Measurements from ENCODE around the gene HAAO.
A peak's percentile ranks its signal among the peaks of the same experiment; 100 is the strongest.

Gene HAAO

DNA sequence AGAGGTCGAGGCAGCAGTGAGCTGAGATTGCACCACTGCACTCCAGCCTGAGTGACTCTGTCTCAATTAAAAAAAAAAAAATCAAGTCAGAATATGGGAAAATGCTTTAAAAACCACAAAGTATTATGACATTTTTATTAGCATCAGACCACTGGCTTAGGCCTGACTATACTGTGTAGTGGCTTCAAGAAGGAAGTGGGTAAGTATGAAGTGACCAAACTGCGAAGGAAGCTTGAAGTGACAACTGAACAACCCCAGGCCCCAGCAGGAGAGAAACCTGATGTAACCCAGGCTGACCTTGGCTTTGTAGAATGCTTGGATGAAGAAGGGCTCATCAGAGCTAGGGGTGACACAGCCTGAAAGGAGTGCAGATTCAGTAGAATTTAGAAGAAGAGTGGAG is 21.4 kb upstream of the HAAO start:
- H3K4me3 ChIP-seq (ENCODE audit: low read depth, low read length): no peak overlapping the region
- DNase-seq (ENCODE audit: low read depth): no peak
- TF ChIP-seq, protein P1, sequence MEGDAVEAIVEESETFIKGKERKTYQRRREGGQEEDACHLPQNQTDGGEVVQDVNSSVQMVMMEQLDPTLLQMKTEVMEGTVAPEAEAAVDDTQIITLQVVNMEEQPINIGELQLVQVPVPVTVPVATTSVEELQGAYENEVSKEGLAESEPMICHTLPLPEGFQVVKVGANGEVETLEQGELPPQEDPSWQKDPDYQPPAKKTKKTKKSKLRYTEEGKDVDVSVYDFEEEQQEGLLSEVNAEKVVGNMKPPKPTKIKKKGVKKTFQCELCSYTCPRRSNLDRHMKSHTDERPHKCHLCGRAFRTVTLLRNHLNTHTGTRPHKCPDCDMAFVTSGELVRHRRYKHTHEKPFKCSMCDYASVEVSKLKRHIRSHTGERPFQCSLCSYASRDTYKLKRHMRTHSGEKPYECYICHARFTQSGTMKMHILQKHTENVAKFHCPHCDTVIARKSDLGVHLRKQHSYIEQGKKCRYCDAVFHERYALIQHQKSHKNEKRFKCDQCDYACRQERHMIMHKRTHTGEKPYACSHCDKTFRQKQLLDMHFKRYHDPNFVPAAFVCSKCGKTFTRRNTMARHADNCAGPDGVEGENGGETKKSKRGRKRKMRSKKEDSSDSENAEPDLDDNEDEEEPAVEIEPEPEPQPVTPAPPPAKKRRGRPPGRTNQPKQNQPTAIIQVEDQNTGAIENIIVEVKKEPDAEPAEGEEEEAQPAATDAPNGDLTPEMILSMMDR (IDR thresholded peaks at IDR 0.05; ENCODE audit: low read depth, low read length, missing control alignments): no peak

DNA sequence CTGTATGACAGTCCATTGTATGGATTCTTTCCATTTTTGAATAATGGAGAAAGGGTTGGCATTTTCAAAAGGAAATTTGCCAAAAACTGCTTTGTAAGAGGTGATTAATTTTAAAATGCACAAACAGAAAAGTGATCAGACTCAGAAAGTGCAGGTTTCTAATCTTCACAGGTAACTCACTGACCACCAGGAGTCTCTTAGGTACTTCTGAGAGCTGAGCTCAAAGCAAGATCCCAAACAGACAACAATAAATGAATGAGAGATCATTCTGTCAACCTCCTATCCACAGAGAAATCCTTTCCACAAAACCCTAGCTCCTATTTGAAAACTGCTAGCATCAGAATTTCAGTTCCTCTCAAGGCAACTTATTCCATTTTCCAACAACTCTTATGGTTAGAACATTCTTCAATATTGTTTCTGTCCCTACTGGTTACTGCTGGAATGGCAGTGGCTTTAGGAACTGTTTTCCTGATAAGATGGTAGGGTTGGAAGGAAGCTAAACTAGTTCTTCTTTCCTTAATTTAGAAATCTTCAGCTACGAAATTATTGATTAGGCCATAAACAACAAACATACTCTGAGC is 20.6 kb upstream of the HAAO start:
- TF ChIP-seq, protein P1 (IDR thresholded peaks at IDR 0.05; ENCODE audit: low read depth, low read length, missing control alignments): peak; percentile 44
- H3K4me3 ChIP-seq (ENCODE audit: low read depth, low read length): no peak overlapping the region
- DNase-seq (ENCODE audit: low read depth): no peak

DNA sequence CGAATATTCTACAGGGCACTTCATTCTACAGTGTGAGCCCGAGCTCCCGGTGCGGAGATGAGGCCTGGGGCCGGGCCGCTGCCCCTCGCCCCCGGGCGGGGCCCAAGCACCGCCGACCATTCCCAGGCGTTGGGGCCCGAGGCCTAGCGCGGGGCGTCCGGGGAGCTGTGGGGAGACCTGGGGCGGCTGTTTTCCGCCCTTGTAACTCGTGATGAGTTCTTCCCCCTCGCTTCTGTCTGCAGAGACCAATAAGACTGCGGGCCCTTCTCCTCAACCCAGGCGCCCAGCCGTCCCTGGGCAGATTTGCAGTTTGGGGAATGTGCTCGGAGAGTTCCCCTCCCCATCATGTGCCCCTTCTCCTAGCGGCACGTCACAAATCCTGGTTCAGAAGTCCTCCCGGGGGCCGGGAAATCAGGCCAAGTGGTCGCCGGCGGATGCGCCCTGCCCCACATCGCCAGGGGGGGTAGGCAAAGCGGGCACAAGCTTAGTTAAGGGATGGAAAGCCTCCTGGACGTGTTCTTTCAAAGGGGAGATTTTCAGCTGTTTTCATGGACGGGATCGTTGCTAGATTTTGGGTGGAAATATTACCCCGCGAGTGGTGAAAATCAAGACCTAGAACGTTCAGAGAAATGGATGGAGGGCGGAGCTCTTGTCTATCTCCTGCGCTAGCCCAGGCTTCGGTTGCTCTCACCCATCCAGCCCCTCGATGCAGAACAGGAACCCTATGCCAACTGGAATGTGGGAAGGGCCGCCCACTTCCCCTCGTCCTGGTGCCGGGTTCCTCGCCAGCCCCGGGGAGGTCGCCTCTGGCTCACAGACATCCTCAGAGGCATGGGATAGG is 18.8 kb upstream of the HAAO start:
- no peak for DNase-seq (ENCODE audit: low read depth)
- H3K4me3 ChIP-seq (ENCODE audit: low read depth, low read length): peak overlapping the region; percentile 70
- TF ChIP-seq, protein P1 (IDR thresholded peaks at IDR 0.05; ENCODE audit: low read depth, low read length, missing control alignments): no peak

DNA sequence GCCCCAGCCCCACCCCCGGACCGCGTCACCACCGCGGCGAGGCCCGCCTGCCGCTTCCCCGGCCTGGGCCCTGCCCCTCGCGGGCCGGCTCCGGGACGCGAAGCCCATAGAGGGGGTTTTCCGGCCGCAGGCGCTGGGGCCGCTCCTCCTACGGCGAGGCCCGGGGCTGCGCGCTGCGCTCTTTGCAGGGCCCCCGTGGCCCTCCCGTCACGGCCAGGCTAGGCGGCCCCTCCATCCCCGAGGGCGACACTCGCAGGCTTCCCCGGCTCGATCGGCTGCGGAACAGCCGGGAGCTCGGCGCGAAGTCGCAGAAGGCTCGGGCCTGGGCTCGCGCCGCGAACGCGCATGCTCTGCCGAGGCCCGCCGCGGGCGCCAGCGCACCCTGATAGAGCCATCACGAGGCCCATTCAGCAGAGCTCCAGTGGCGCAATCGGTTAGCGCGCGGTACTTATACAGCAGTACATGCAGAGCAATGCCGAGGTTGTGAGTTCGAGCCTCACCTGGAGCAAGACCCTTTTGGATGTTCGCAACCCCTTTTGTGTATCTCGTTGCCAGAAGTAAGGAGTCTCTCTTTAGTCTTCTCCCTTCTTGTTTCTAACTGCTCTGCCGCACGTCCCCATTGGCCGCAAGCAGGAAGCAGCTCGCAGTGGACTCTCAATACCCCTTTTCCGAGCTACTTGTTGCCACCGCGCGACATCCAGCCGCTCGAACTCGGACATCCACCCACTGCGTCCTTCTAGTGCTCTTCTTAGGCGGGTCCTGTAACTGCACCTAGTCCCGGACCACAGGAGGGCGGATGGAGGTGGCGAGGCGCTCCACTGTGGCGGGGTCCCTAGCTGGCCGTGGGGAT is 18.0 kb upstream of the HAAO start:
- TF ChIP-seq, protein P1 (IDR thresholded peaks at IDR 0.05; ENCODE audit: low read depth, low read length, missing control alignments): peak; percentile 6
- H3K4me3 ChIP-seq (ENCODE audit: low read depth, low read length): peak overlapping the region; percentile 70
- DNase-seq (ENCODE audit: low read depth): peak; percentile 92

DNA sequence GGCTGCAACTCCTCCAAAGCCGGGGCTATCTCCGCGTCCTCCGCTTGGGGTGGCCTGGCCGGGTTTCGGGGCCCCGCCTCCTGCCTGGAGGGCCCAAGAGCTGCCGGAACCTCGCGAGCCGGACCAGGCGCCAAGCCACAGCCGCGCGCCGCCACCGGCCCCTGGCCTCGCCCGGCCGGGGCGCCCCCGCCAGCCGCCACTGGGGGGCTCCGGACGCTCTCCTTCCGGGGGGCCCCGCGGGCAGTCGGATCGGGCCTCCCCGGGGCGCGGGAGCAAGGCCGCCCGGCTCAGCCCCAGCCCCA is 17.4 kb upstream of the HAAO start:
- DNase-seq (ENCODE audit: low read depth): no peak
- TF ChIP-seq, protein P1 (IDR thresholded peaks at IDR 0.05; ENCODE audit: low read depth, low read length, missing control alignments): peak; percentile 31
- peak overlapping the region; percentile 70 for H3K4me3 ChIP-seq (ENCODE audit: low read depth, low read length)

DNA sequence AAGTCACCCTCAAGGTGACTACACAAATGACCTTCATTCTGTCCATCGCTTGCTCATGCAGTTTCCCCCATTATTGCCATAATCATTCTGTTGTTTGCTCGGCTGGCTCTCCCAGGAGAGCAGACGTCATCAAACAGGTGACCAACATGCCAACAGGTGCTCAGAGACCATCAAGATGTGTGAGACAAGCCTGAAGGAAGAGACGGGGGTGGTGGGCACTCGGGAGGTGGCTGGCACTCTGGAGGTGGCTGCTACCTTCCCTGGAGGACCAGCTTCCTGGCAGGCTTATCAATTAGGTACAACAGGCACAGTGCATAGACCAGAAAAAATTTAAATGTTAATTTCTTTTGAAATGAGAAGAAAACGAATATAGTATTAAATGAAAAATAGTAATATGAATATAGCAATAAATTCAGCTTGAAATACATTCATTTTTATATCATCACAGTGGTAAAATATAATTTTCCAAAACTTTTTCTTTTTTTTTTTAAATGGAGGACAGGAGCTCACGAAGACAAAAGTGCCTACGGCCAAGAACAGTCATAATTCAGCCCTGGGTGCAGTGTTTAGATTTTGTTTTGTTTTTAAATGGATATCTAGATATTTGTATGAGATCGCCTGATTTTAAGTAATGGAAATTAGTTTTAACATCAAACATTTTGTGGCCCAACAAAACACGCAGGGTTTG is 16.9 kb upstream of the HAAO start:
- no peak for DNase-seq (ENCODE audit: low read depth)

More for the DNA sequence above, 16.9 kb upstream of the HAAO start:
- peak overlapping the region; percentile 70 for H3K4me3 ChIP-seq (ENCODE audit: low read depth, low read length)
- TF ChIP-seq, protein P1 (IDR thresholded peaks at IDR 0.05; ENCODE audit: low read depth, low read length, missing control alignments): no peak
